BE2C (cell line): Measurements from ENCODE around the gene ABLIM3.

Experiments
- DNase-seq: peaks from one replicate; pipeline ENCODE4 v3.0.0-alpha.2; 2020
- H3K27me3 ChIP-seq: fragments of 250-450 bp; sonication (Bioruptor Pico); 2 replicates; pipeline ENCODE4 v1.5.1; 2020; ENCODE audit warnings: mild to moderate bottlenecking
- H3K36me3 ChIP-seq: fragments of 250-450 bp; sonication (Bioruptor Pico); 2 replicates; pipeline ENCODE4 v1.5.1; 2020; ENCODE audit warnings: mild to moderate bottlenecking
- H3K4me1 ChIP-seq: fragments of 250-450 bp; sonication (Bioruptor Pico); 2 replicates; pipeline ENCODE4 v1.5.1; 2020
- H3K4me3 ChIP-seq: 2 replicates; pipeline ENCODE4 v1.5.1; 2011; ENCODE audit warnings: low read depth, low read length
- H3K9me3 ChIP-seq: fragments of 250-450 bp; sonication (Bioruptor Pico); 2 replicates; pipeline ENCODE4 v1.5.1; 2020
- TF ChIP-seq, protein P1 (sequence below): IDR thresholded peaks from 2 replicates; pipeline ENCODE4 v1.5.1; 2012; ENCODE audit warnings: mild to moderate bottlenecking, low read depth, low read length

The ABLIM3 gene

DNA sequence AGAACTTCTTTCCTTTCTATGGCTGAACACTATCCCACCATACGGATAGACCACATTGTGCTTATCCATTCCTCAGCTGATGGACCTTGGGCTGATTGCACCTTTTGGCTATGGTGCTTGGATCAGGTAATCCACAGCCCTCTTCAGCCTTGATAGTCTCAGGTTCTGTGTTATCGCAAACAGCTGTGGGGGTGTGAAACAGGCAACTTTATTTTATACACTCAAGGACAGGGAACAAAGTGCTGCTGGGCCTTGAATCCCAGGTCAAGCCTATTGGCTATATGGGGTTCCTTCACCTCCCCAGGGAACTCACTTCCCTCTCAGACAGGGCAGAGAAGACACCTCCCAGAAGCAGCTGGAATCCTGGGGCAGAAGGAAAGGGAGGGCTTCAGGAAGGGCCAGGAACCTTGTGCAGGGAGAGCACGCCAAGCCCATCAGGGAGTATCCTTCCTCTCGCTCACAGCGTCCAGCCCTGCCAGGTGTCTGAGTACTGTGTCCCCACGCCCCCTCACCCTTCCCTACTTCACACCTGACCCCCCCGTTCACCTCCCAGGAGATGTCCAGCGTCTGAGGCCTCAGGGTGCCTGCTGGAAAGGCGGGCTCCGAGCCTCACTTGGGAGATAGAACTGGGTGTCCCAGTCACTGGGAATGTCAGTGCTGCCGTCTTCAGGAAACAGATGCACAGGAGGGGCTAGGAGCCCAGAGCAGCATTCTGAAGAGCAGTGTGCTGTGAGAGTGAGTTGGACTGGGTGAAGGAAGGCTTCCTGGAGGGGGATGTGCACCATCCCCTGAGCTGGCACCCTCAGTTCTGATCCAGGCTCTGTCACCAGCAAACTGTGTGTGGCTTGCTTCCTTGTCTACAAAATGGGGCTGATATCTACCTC, 163.1 kb downstream of the ABLIM3 start:
- Histone ChIP-seq H3K4me3 (no peak overlapping the region), H3K9me3 (no peaks in the 10 kb centered on the region), H3K36me3 (no peaks in the 10 kb centered on the region), H3K4me1 (no peaks in the 10 kb centered on the region), H3K27me3 (no peaks in the 10 kb centered on the region)
- TF ChIP-seq, protein P1, sequence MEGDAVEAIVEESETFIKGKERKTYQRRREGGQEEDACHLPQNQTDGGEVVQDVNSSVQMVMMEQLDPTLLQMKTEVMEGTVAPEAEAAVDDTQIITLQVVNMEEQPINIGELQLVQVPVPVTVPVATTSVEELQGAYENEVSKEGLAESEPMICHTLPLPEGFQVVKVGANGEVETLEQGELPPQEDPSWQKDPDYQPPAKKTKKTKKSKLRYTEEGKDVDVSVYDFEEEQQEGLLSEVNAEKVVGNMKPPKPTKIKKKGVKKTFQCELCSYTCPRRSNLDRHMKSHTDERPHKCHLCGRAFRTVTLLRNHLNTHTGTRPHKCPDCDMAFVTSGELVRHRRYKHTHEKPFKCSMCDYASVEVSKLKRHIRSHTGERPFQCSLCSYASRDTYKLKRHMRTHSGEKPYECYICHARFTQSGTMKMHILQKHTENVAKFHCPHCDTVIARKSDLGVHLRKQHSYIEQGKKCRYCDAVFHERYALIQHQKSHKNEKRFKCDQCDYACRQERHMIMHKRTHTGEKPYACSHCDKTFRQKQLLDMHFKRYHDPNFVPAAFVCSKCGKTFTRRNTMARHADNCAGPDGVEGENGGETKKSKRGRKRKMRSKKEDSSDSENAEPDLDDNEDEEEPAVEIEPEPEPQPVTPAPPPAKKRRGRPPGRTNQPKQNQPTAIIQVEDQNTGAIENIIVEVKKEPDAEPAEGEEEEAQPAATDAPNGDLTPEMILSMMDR: no peak
- no peak for DNase-seq

DNA sequence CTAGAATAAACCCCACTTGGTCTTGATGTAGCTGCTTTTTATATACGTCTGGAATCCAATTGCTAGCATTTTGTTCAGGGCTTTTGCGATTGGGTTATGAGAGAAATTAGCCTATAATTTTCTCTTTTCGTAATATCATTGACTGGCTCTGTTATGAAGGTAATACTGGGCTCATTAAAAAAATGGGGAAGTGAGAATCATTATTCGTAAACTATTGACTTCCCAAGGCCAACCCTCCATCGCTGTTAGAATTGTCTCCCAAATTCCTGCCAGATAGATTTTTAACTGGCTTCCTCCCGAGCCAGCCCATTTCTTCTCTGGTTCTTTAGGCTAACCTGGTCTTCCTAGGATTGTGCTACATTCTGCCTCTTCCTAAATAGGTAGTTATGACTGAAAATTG, 168.1 kb downstream of the ABLIM3 start:
- no peaks in the 10 kb centered on the region for H3K27me3 ChIP-seq
- H3K36me3 ChIP-seq: no peaks in the 10 kb centered on the region
- no peak overlapping the region for H3K4me3 ChIP-seq
- no peaks in the 10 kb centered on the region for H3K9me3 ChIP-seq
- no peaks in the 10 kb centered on the region for H3K4me1 ChIP-seq
- TF ChIP-seq, protein P1: no peak
- no peak for DNase-seq
